C4-2B (cell line): Measurements from ENCODE around the gene MGARP.

ENCODE experiments used
- CTCF ChIP-seq: fragments of 450-650 bp; conservative IDR thresholded peaks from 2 replicates; pipeline ENCODE4 v1.5.1; 2017; ENCODE audit warnings: mild to moderate bottlenecking
- ZFX ChIP-seq: fragments of 450-650 bp; IDR thresholded peaks from 2 replicates; pipeline ENCODE4 v1.6.1; 2017

- no peak for TF ChIP-seq CTCF
- TF ChIP-seq ZFX, result no peak
Observed at GRCh38 chr4:139241086-139241783, 38.8 kb downstream of the MGARP start.
